ENCODE data around the gene GPR179. TPM values are rescaled to one million over a fixed set of nuclear protein-coding genes. Genes with fewer than 3 reads are reported as not detected.
"Not testable (repeated sequence)": the region's sequence is repeated elsewhere in the genome, so short reads cannot be mapped to it uniquely, and the experiment has no call there.

GPR179 gene
- total and polyA plus RNA-seq, 2 donors (not counting 3 experiments of a cell fraction or from before 2014, with no cell fraction given): not detected

DNA sequence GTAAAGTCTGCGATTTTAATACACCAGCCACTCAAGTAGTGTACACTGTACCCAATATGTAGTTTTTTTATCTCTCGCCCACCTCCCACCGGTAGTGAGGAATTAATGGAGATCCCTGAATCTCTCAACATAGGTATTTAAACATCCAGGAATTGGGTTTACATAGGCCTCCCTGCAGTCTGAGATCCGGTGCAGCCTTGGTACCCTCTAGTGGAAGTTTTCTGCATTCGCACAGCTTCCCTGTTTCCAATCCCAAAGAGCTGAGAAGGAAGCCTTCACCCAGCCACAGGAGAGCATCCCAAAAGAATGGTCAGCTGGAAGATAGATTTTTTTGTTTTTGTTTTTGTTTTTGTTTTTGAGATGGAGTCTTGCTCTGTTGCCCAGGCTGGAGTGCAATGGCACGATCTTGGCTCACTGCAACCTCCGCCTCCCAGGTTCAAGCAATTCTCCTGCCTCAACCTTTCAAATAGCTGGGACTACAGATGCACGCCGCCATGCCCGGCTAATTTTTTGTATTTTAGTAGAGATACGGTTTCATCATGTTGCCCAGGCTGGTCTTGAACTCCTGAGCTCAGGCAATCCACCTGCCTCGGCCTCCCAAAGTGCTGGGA lies 55.4 kb downstream of the GPR179 start:
- H3K36me3 ChIP-seq (ENCODE audit: control insufficient read depth in 2 of 2, extremely low read depth in 1 of 2, insufficient read depth in 2 of 2, low read length in 2 of 2); intact Hi-C loops (cut with micrococcal nuclease); FAIRE-seq; dilution Hi-C loops (cut with MboI; ENCODE audit: extremely low pct_ligation_motif_present, low sequenced_read_pairs); BruUV-seq (replicated peaks); H3K9me1 ChIP-seq (replicated peaks; ENCODE audit: control insufficient read depth, extremely low read depth, insufficient read depth, low read length); H3K4me2 ChIP-seq (ENCODE audit: insufficient read depth, low read length); H3K27ac ChIP-seq (ENCODE audit: insufficient read depth, low read depth, low read length); H4K20me1 ChIP-seq (replicated peaks; ENCODE audit: control insufficient read depth, extremely low read depth, insufficient read depth, low read length); H3K27me3 ChIP-seq (ENCODE audit: control insufficient read depth in 2 of 2, insufficient read depth in 2 of 2, low read length in 2 of 2); H3K9me3 ChIP-seq (replicated peaks; ENCODE audit: control insufficient read depth, insufficient read depth, low read length); POLR2A ChIA-PET; H3K4me3 ChIP-seq (replicated peaks in 1 of 3; ENCODE audit: insufficient read depth in 1 of 3, low read depth in 1 of 3, low read length in 3 of 3); H3K4me1 ChIP-seq (ENCODE audit: control insufficient read depth, extremely low read depth, insufficient read depth, low read length); H3K79me2 ChIP-seq (ENCODE audit: control insufficient read depth, insufficient read depth, low read length); H3K9ac ChIP-seq (replicated peaks; ENCODE audit: extremely low read depth, insufficient read depth, low read length); H2AFZ ChIP-seq (ENCODE audit: low read depth, low read length); CTCF ChIA-PET: not testable (repeated sequence)
- DNase-seq (ENCODE audit: low read depth, low spot score): peak; percentile 2
- TF ChIP-seq, protein P1, sequence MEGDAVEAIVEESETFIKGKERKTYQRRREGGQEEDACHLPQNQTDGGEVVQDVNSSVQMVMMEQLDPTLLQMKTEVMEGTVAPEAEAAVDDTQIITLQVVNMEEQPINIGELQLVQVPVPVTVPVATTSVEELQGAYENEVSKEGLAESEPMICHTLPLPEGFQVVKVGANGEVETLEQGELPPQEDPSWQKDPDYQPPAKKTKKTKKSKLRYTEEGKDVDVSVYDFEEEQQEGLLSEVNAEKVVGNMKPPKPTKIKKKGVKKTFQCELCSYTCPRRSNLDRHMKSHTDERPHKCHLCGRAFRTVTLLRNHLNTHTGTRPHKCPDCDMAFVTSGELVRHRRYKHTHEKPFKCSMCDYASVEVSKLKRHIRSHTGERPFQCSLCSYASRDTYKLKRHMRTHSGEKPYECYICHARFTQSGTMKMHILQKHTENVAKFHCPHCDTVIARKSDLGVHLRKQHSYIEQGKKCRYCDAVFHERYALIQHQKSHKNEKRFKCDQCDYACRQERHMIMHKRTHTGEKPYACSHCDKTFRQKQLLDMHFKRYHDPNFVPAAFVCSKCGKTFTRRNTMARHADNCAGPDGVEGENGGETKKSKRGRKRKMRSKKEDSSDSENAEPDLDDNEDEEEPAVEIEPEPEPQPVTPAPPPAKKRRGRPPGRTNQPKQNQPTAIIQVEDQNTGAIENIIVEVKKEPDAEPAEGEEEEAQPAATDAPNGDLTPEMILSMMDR (IDR thresholded peaks at IDR 0.05; ENCODE audit: extremely low read depth in 1 of 2, insufficient read depth in 1 of 2, low read depth in 1 of 2, low read length in 2 of 2): peak in 1 of 2 donors; percentile 2

DNA sequence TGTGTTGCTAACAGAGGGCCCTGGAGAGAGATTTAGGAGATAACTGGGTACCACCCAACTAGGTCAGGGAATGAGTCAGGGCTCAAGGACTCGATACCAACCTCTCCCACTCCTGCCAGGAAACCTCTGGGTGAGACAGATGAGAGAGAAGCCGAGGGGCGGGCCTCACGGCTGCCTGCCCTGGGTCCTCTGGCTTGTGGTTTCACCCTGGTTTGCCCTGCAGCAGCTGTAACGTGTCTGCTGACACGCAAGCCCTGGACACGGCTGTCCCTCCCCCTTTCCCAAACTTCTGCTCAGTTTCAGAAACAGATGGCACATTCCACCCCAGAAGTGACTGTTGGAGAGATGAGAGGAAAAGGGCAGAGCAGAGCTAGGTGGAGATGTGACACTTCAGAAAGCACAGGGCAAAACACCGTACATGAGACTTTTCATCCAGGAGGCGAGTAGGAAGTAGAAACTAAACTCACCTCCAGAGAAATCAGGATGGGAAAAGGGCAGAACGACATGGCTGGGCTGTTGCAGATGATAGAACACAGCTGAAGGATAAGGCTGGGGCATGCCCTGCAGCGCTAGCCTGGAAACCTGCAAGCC lies 57.2 kb downstream of the GPR179 start:
- BruUV-seq (replicated peaks); H3K27me3 ChIP-seq (ENCODE audit: control insufficient read depth in 2 of 2, insufficient read depth in 2 of 2, low read length in 2 of 2); H3K9ac ChIP-seq (replicated peaks; ENCODE audit: extremely low read depth, insufficient read depth, low read length); H3K9me1 ChIP-seq (replicated peaks; ENCODE audit: control insufficient read depth, extremely low read depth, insufficient read depth, low read length); FAIRE-seq; intact Hi-C loops (cut with micrococcal nuclease); POLR2A ChIA-PET; H3K9me3 ChIP-seq (replicated peaks; ENCODE audit: control insufficient read depth, insufficient read depth, low read length); H3K4me3 ChIP-seq (replicated peaks in 1 of 3; ENCODE audit: insufficient read depth in 1 of 3, low read depth in 1 of 3, low read length in 3 of 3); H3K4me1 ChIP-seq (ENCODE audit: control insufficient read depth, extremely low read depth, insufficient read depth, low read length); H3K79me2 ChIP-seq (ENCODE audit: control insufficient read depth, insufficient read depth, low read length); dilution Hi-C loops (cut with MboI; ENCODE audit: extremely low pct_ligation_motif_present, low sequenced_read_pairs); H3K27ac ChIP-seq (ENCODE audit: insufficient read depth, low read depth, low read length); H3K36me3 ChIP-seq (ENCODE audit: control insufficient read depth in 2 of 2, extremely low read depth in 1 of 2, insufficient read depth in 2 of 2, low read length in 2 of 2); H3K4me2 ChIP-seq (ENCODE audit: insufficient read depth, low read length); CTCF ChIA-PET; H4K20me1 ChIP-seq (replicated peaks; ENCODE audit: control insufficient read depth, extremely low read depth, insufficient read depth, low read length): not testable (repeated sequence)
- DNase-seq (ENCODE audit: low read depth, low spot score): peak; percentile 12
- peak overlapping the region; percentile 23 for H2AFZ ChIP-seq (ENCODE audit: low read depth, low read length)
- TF ChIP-seq GATA2 (IDR thresholded peaks at IDR 0.05; ENCODE audit: insufficient read depth, insufficient read length, low read depth, low read length): peak; percentile 52

DNA sequence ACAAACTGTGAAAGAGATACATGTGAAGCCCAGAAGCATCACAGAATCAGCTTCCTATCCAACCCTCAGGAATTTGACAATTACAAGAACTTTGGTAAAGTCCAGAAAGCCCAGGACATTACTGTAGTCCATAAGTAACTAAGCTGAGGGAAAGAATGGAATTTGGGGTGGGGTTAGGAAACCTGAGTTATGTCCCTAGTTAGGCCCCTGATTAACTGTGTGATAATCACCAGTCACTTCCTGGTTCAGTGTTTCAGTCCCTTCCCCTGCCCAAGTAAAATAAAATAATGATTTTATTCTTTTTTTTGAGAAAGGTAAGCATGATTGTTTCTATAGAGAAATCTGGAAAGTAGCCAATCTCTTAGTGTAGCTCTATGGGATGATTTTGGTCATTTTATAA lies 57.8 kb downstream of the GPR179 start:
- FAIRE-seq; H3K27ac ChIP-seq (ENCODE audit: insufficient read depth, low read depth, low read length); H3K9me1 ChIP-seq (replicated peaks; ENCODE audit: control insufficient read depth, extremely low read depth, insufficient read depth, low read length); CTCF ChIA-PET; H2AFZ ChIP-seq (ENCODE audit: low read depth, low read length); POLR2A ChIA-PET; intact Hi-C loops (cut with micrococcal nuclease); DNase-seq (ENCODE audit: low read depth, low spot score); H3K79me2 ChIP-seq (ENCODE audit: control insufficient read depth, insufficient read depth, low read length); dilution Hi-C loops (cut with MboI; ENCODE audit: extremely low pct_ligation_motif_present, low sequenced_read_pairs); H3K4me1 ChIP-seq (ENCODE audit: control insufficient read depth, extremely low read depth, insufficient read depth, low read length); H3K9me3 ChIP-seq (replicated peaks; ENCODE audit: control insufficient read depth, insufficient read depth, low read length); BruUV-seq (replicated peaks); H3K27me3 ChIP-seq (ENCODE audit: control insufficient read depth in 2 of 2, insufficient read depth in 2 of 2, low read length in 2 of 2); H3K4me3 ChIP-seq (replicated peaks in 1 of 3; ENCODE audit: insufficient read depth in 1 of 3, low read depth in 1 of 3, low read length in 3 of 3); H3K4me2 ChIP-seq (ENCODE audit: insufficient read depth, low read length); H3K36me3 ChIP-seq (ENCODE audit: control insufficient read depth in 2 of 2, extremely low read depth in 1 of 2, insufficient read depth in 2 of 2, low read length in 2 of 2); H3K9ac ChIP-seq (replicated peaks; ENCODE audit: extremely low read depth, insufficient read depth, low read length); H4K20me1 ChIP-seq (replicated peaks; ENCODE audit: control insufficient read depth, extremely low read depth, insufficient read depth, low read length): not testable (repeated sequence)

All from endothelial cell of umbilical vein (primary cell).